Loucy (cell line): ENCODE measurements around the gene SLC25A11.

Experiments used
- H2AFZ ChIP-seq: fragments of 200-600 bp; sonication (generic); 2 replicates; pipeline ENCODE4 v1.6.0; 2016; ENCODE audit warnings: antibody characterized with exemption, mild to moderate bottlenecking, low read length, moderate library complexity
- H3F3A ChIP-seq: fragments of 200-600 bp; 2 replicates; pipeline ENCODE4 v1.6.0; 2016; ENCODE audit warnings: antibody characterized with exemption, low read depth, mild to moderate bottlenecking
- H3K27me3 ChIP-seq: fragments of 200-600 bp; sonication (generic); 2 replicates; pipeline ENCODE4 v1.6.1; 2014; ENCODE audit warnings: low read length, mild to moderate bottlenecking; ENCODE audit not compliant: insufficient read depth, poor library complexity, severe bottlenecking
- H3K36me3 ChIP-seq: fragments of 200-600 bp; sonication (generic); 2 replicates; pipeline ENCODE4 v1.6.1; 2016; ENCODE audit warnings: low read length; ENCODE audit not compliant: insufficient read depth
- H3K4me1 ChIP-seq: fragments of 200-600 bp; sonication (generic); 2 replicates; pipeline ENCODE4 v1.5.1; 2014; ENCODE audit warnings: low read length, mild to moderate bottlenecking; ENCODE audit not compliant: insufficient read depth, poor library complexity, severe bottlenecking
- H3K4me2 ChIP-seq: fragments of 200-600 bp; sonication (generic); 2 replicates; pipeline ENCODE4 v1.6.0; 2014; ENCODE audit warnings: antibody characterized with exemption, low read length, low read depth, mild to moderate bottlenecking; ENCODE audit not compliant: poor library complexity, severe bottlenecking
- H3K4me3 ChIP-seq: fragments of 200-600 bp; sonication (generic); 2 replicates; pipeline ENCODE4 v1.5.1; 2014; ENCODE audit warnings: low read length, mild to moderate bottlenecking, mixed read lengths; ENCODE audit not compliant: poor library complexity, severe bottlenecking
- H3K79me2 ChIP-seq: fragments of 200-600 bp; sonication (generic); 2 replicates; pipeline ENCODE4 v1.6.1; 2014; ENCODE audit warnings: low read length; ENCODE audit not compliant: insufficient read depth
- H3K9ac ChIP-seq: fragments of 200-600 bp; sonication (generic); 2 replicates; pipeline ENCODE4 v1.6.0; 2014; ENCODE audit warnings: mild to moderate bottlenecking, low read depth, low read length, moderate library complexity; ENCODE audit not compliant: poor library complexity, severe bottlenecking
- H3K9me2 ChIP-seq: fragments of 200-600 bp; sonication (generic); replicated peaks from 2 replicates; pipeline ENCODE4 v1.6.1; 2016; ENCODE audit warnings: low read depth, low read length, mixed read lengths
- H3K9me3 ChIP-seq: fragments of 200-600 bp; sonication (generic); 2 replicates; pipeline ENCODE4 v1.6.1; 2014; ENCODE audit warnings: mild to moderate bottlenecking, antibody characterized with exemption, low read length, low read depth; ENCODE audit not compliant: insufficient read depth
- H4K20me1 ChIP-seq: fragments of 200-600 bp; sonication (generic); 2 replicates; pipeline ENCODE4 v1.6.0; 2014; ENCODE audit warnings: antibody characterized with exemption, low read length, mild to moderate bottlenecking; ENCODE audit not compliant: insufficient read depth, poor library complexity, severe bottlenecking
- CTCF ChIP-seq: fragments of 200-600 bp; sonication (generic); conservative IDR thresholded peaks from 2 replicates; pipeline ENCODE4 v1.5.1; 2014; ENCODE audit warnings: mild to moderate bottlenecking, antibody characterized with exemption, low read length
- EZH2phosphoT487 ChIP-seq: fragments of 200-600 bp; IDR thresholded peaks from 2 replicates; pipeline ENCODE4 v1.6.1; 2018; ENCODE audit warnings: antibody characterized with exemption, mild to moderate bottlenecking, moderate library complexity, borderline replicate concordance

The SLC25A11 gene

GRCh38 chr17:4942760-4943508, 3.1 kb upstream of the SLC25A11 start:
- TF ChIP-seq EZH2phosphoT487 (no peak), CTCF (no peak)
- Histone ChIP-seq H3K4me3 (peak overlapping the region; percentile 90), H3F3A (peaks cover 38% of the 10 kb centered on the region), H4K20me1 (peaks cover 75% of the 10 kb centered on the region), H3K79me2 (peaks cover 91% of the 10 kb centered on the region), H3K4me2 (peak overlapping the region; percentile 96), H3K27me3 (peaks cover 11% of the 10 kb centered on the region), H2AFZ (no peak overlapping the region), H3K9me3 (no peaks in the 10 kb centered on the region), H3K9me2 (no peaks in the 10 kb centered on the region), H3K9ac (peak overlapping the region; percentile 99), H3K4me1 (peaks cover 58% of the 10 kb centered on the region), H3K36me3 (peaks cover 47% of the 10 kb centered on the region)

GRCh38 chr17:4941319-4941610, 1.4 kb upstream of the SLC25A11 start:
- H2AFZ ChIP-seq: no peak overlapping the region
- H3F3A ChIP-seq: peaks cover 31% of the 10 kb centered on the region
- peaks cover 87% of the 10 kb centered on the region for H3K79me2 ChIP-seq
- H3K4me3 ChIP-seq: peak overlapping the region; percentile 90
- no peak for TF ChIP-seq EZH2phosphoT487
- H3K9me2 ChIP-seq: no peaks in the 10 kb centered on the region
- H3K27me3 ChIP-seq: no peaks in the 10 kb centered on the region
- H3K4me2 ChIP-seq: peak overlapping the region; percentile 96
- H4K20me1 ChIP-seq: peaks cover 59% of the 10 kb centered on the region
- H3K9me3 ChIP-seq: no peaks in the 10 kb centered on the region
- H3K36me3 ChIP-seq: peaks cover 34% of the 10 kb centered on the region
- H3K4me1 ChIP-seq: peaks cover 72% of the 10 kb centered on the region
- peak overlapping the region; percentile 99 for H3K9ac ChIP-seq

GRCh38 chr17:4940555-4941318, 891 bp upstream of the SLC25A11 start:
- H2AFZ ChIP-seq: peak overlapping the region; percentile 61; the same call in 1 of the 2 replicates
- H3K79me2 ChIP-seq: peaks cover 85% of the 10 kb centered on the region
- H3K27me3 ChIP-seq: no peaks in the 10 kb centered on the region
- no peak for TF ChIP-seq CTCF
- TF ChIP-seq EZH2phosphoT487: no peak
- H3K36me3 ChIP-seq: peaks cover 31% of the 10 kb centered on the region
- peaks cover 29% of the 10 kb centered on the region for H3F3A ChIP-seq
- H3K9me2 ChIP-seq: no peaks in the 10 kb centered on the region
- H3K4me3 ChIP-seq: peak overlapping the region; percentile 90
- peaks cover 77% of the 10 kb centered on the region for H3K4me1 ChIP-seq
- H4K20me1 ChIP-seq: peaks cover 54% of the 10 kb centered on the region
- peak overlapping the region; percentile 96 for H3K4me2 ChIP-seq
- no peaks in the 10 kb centered on the region for H3K9me3 ChIP-seq
- H3K9ac ChIP-seq: peak overlapping the region; percentile 99
